HEK293 (cell line): ENCODE data around the gene PDHX.

ENCODE experiments used
- CTCF ChIA-PET: fragments of 350-600 bp; formaldehyde crosslinking; extraction: SDS; loops from one replicate; lab custom pipeline; 2021; ENCODE audit warnings: antibody characterized with exemption; lab: Yijun Ruan, JAX
- POLR2A ChIA-PET: fragments of 300-600 bp; formaldehyde crosslinking; extraction: SDS; loops from one replicate; lab custom pipeline; 2020; ENCODE audit warnings: antibody characterized with exemption, inconsistent platforms; lab: Yijun Ruan, JAX
- H3K27ac ChIP-seq: fragments of 200-500 bp; sonication (Bioruptor generic); 2 replicates; pipeline ENCODE4 v1.5.1; 2014; ENCODE audit warnings: low read depth, low read length, control low read depth, inconsistent platforms; ENCODE audit errors: extremely low read depth
- H3K36me3 ChIP-seq, 2 experiments: fragments of 200-500 bp in 1 of 2; sonication (Bioruptor generic) in 1 of 2; 1 replicate in 1 of 2; 2 replicates in 1 of 2; pipeline ENCODE4 v1.5.1; 2014 to 2017; ENCODE audit warnings: inconsistent platforms in 2 of 2, low read length in 2 of 2; ENCODE audit not compliant: control insufficient read depth in 2 of 2, insufficient read depth in 1 of 2
- H3K4me1 ChIP-seq: fragments of 200-500 bp; sonication (Bioruptor generic); 2 replicates; pipeline ENCODE4 v1.5.1; 2014; ENCODE audit warnings: mild to moderate bottlenecking, low read length, inconsistent platforms; ENCODE audit not compliant: control insufficient read depth, insufficient read depth
- H3K4me3 ChIP-seq: 2 replicates; pipeline ENCODE4 v1.5.1; 2011; ENCODE audit warnings: low read depth, mild to moderate bottlenecking, control low read depth, low read length, moderate library complexity
- H3K9me3 ChIP-seq: fragments of 200-500 bp; sonication (Bioruptor generic); 2 replicates; pipeline ENCODE4 v1.5.1; 2014; ENCODE audit warnings: low read depth, low read length, inconsistent platforms; ENCODE audit not compliant: control insufficient read depth, insufficient read depth
- CTCF ChIP-seq: fragments of 450-650 bp; formaldehyde crosslinking; IDR thresholded peaks from 2 replicates; pipeline ENCODE4 v1.5.1; 2016; ENCODE audit warnings: missing biosample characterization, missing genetic modification characterization
- HOXD13 ChIP-seq: sonication (generic); formaldehyde crosslinking; IDR thresholded peaks from 2 replicates; pipeline ENCODE4 v1.8.0; 2022; ENCODE audit warnings: missing genetic modification reagents, borderline replicate concordance
- KLF1 ChIP-seq: fragments of 450-650 bp; formaldehyde crosslinking; IDR thresholded peaks from 2 replicates; pipeline ENCODE4 v1.5.1; 2016; ENCODE audit warnings: missing biosample characterization, missing genetic modification characterization
- MEIS1 ChIP-seq: sonication (generic); formaldehyde crosslinking; IDR thresholded peaks from 2 replicates; pipeline ENCODE4 v1.8.1; 2022; ENCODE audit warnings: missing genetic modification reagents, mild to moderate bottlenecking, borderline replicate concordance
- PRDM2 ChIP-seq: fragments of 450-650 bp; formaldehyde crosslinking; IDR thresholded peaks from 2 replicates; pipeline ENCODE4 v1.5.1; 2016; ENCODE audit warnings: missing biosample characterization, missing genetic modification characterization, borderline replicate concordance
- ZEB2 ChIP-seq: fragments of 450-650 bp; formaldehyde crosslinking; IDR thresholded peaks from 2 replicates; pipeline ENCODE4 v1.5.1; 2016; ENCODE audit warnings: missing biosample characterization, missing genetic modification characterization
- ZNF112 ChIP-seq: fragments of 450-650 bp; formaldehyde crosslinking; IDR thresholded peaks from 2 replicates; pipeline ENCODE4 v1.5.0; 2017; ENCODE audit warnings: missing biosample characterization, missing genetic modification characterization
- ZNF175 ChIP-seq: fragments of 450-650 bp; formaldehyde crosslinking; IDR thresholded peaks from 2 replicates; pipeline ENCODE4 v1.5.1; 2016; ENCODE audit warnings: missing biosample characterization, missing genetic modification characterization
- ZNF184 ChIP-seq: fragments of 450-650 bp; IDR thresholded peaks from 2 replicates; pipeline ENCODE4 v1.5.1; 2018; ENCODE audit warnings: missing biosample characterization, mild to moderate bottlenecking, missing genetic modification characterization
- ZNF248 ChIP-seq: fragments of 450-650 bp; formaldehyde crosslinking; IDR thresholded peaks from 2 replicates; pipeline ENCODE4 v1.5.1; 2017; ENCODE audit warnings: missing biosample characterization, missing genetic modification characterization
- ZNF266 ChIP-seq: fragments of 450-650 bp; formaldehyde crosslinking; IDR thresholded peaks from 2 replicates; pipeline ENCODE4 v1.5.1; 2016; ENCODE audit warnings: missing biosample characterization, missing genetic modification characterization, low read depth
- ZNF423 ChIP-seq: fragments of 450-650 bp; formaldehyde crosslinking; IDR thresholded peaks from 2 replicates; pipeline ENCODE4 v1.5.1; 2016; ENCODE audit warnings: missing biosample characterization, missing genetic modification characterization
- ZNF521 ChIP-seq: fragments of 450-650 bp; formaldehyde crosslinking; IDR thresholded peaks from 2 replicates; pipeline ENCODE4 v1.5.1; 2017; ENCODE audit warnings: missing biosample characterization, mild to moderate bottlenecking, missing genetic modification characterization
- ZNF654 ChIP-seq: fragments of 450-650 bp; formaldehyde crosslinking; IDR thresholded peaks from 2 replicates; pipeline ENCODE4 v1.5.1; 2016; ENCODE audit warnings: low read depth, missing biosample characterization, missing genetic modification characterization
- ZNF677 ChIP-seq: fragments of 450-650 bp; IDR thresholded peaks from 2 replicates; pipeline ENCODE4 v1.5.0; 2018; ENCODE audit warnings: missing biosample characterization, mild to moderate bottlenecking, missing genetic modification characterization, moderate library complexity
- ZNF707 ChIP-seq: fragments of 450-650 bp; formaldehyde crosslinking; IDR thresholded peaks from 2 replicates; pipeline ENCODE4 v1.5.1; 2016; ENCODE audit warnings: missing biosample characterization, missing genetic modification characterization
- ZNF747 ChIP-seq: fragments of 450-650 bp; formaldehyde crosslinking; IDR thresholded peaks from 2 replicates; pipeline ENCODE4 v1.5.1; 2016; ENCODE audit warnings: missing biosample characterization, missing genetic modification characterization
- ZSCAN23 ChIP-seq: fragments of 450-650 bp; formaldehyde crosslinking; IDR thresholded peaks from 2 replicates; pipeline ENCODE4 v1.5.1; 2016; ENCODE audit warnings: missing biosample characterization, missing genetic modification characterization
- TF ChIP-seq, protein P1 (sequence below): fragments of 450-650 bp; formaldehyde crosslinking; IDR thresholded peaks from 2 replicates; pipeline ENCODE4 v1.5.1; 2016; ENCODE audit warnings: missing biosample characterization, missing genetic modification characterization
- TF ChIP-seq, protein P2 (sequence below): fragments of 450-650 bp; formaldehyde crosslinking; IDR thresholded peaks from 2 replicates; pipeline ENCODE4 v1.5.1; 2016; ENCODE audit warnings: missing biosample characterization, missing genetic modification characterization
- TF ChIP-seq, protein P3 (sequence below): fragments of 450-650 bp; formaldehyde crosslinking; IDR thresholded peaks from 2 replicates; pipeline ENCODE4 v1.5.1; 2016; ENCODE audit warnings: missing biosample characterization, missing genetic modification characterization

The PDHX gene

GRCh38 chr11:35005141-35005780 is 88.8 kb downstream of the PDHX start:
- 0 out of 2 replicates have a peak, but pooled peaks cover 5% of the 10 kb centered on the region for H3K4me1 ChIP-seq
- POLR2A ChIA-PET = no interaction called here
- H3K4me3 ChIP-seq = no peak overlapping the region
- H3K9me3 ChIP-seq = no peaks in the 10 kb centered on the region
- TF ChIP-seq ZNF521 (no peak), ZNF184 (no peak), ZNF423 (tag by site-specific recombination) (no peak), ZNF175 (tag by site-specific recombination) (no peak), CTCF (tag by site-specific recombination) (no peak)
- TF ChIP-seq, all 188 proteins: peak for 0
- H3K36me3 ChIP-seq = no peaks in the 10 kb centered on the region
- H3K27ac ChIP-seq = no peak overlapping the region
- CTCF ChIA-PET = no interaction called here

GRCh38 chr11:35006389-35007128 is 90.1 kb downstream of the PDHX start:
- CTCF ChIA-PET = interaction anchor here (0.7 kb wide), 3 partner anchors 48 to 381 kb away, joined by 3 read pairs; no protein-coding TSS in a partner anchor
- TF ChIP-seq ZNF747 (tag by site-specific recombination) (no peak), KLF1 (no peak), ZNF707 (tag by site-specific recombination) (no peak), ZNF654 (tag by site-specific recombination) (no peak), ZNF112 (tag by site-specific recombination) (no peak), HOXD13 (CRISPR knock-in tag) (no peak), ZNF266 (tag by site-specific recombination) (no peak), ZNF677 (tag by site-specific recombination) (no peak), ZSCAN23 (no peak), PRDM2 (tag by site-specific recombination) (no peak), ZEB2 (tag by site-specific recombination) (no peak), MEIS1 (no peak), ZNF248 (tag by site-specific recombination) (no peak)
- TF ChIP-seq, protein P1, sequence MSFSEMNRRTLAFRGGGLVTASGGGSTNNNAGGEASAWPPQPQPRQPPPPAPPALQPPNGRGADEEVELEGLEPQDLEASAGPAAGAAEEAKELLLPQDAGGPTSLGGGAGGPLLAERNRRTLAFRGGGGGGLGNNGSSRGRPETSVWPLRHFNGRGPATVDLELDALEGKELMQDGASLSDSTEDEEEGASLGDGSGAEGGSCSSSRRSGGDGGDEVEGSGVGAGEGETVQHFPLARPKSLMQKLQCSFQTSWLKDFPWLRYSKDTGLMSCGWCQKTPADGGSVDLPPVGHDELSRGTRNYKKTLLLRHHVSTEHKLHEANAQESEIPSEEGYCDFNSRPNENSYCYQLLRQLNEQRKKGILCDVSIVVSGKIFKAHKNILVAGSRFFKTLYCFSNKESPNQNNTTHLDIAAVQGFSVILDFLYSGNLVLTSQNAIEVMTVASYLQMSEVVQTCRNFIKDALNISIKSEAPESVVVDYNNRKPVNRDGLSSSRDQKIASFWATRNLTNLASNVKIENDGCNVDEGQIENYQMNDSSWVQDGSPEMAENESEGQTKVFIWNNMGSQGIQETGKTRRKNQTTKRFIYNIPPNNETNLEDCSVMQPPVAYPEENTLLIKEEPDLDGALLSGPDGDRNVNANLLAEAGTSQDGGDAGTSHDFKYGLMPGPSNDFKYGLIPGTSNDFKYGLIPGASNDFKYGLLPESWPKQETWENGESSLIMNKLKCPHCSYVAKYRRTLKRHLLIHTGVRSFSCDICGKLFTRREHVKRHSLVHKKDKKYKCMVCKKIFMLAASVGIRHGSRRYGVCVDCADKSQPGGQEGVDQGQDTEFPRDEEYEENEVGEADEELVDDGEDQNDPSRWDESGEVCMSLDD = no peak
- TF ChIP-seq, protein P2, sequence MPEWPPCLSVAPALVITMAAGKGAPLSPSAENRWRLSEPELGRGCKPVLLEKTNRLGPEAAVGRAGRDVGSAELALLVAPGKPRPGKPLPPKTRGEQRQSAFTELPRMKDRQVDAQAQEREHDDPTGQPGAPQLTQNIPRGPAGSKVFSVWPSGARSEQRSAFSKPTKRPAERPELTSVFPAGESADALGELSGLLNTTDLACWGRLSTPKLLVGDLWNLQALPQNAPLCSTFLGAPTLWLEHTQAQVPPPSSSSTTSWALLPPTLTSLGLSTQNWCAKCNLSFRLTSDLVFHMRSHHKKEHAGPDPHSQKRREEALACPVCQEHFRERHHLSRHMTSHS (tag by site-specific recombination) = no peak
- TF ChIP-seq, protein P3, sequence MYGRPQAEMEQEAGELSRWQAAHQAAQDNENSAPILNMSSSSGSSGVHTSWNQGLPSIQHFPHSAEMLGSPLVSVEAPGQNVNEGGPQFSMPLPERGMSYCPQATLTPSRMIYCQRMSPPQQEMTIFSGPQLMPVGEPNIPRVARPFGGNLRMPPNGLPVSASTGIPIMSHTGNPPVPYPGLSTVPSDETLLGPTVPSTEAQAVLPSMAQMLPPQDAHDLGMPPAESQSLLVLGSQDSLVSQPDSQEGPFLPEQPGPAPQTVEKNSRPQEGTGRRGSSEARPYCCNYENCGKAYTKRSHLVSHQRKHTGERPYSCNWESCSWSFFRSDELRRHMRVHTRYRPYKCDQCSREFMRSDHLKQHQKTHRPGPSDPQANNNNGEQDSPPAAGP (tag by site-specific recombination) = no peak
- POLR2A ChIA-PET = no interaction called here
- no peaks in the 10 kb centered on the region for H3K9me3 ChIP-seq
- no peak overlapping the region for H3K27ac ChIP-seq
- no peaks in the 10 kb centered on the region for H3K36me3 ChIP-seq
- no peak overlapping the region for H3K4me3 ChIP-seq
- 0 out of 2 replicates have a peak, but pooled peaks cover 5% of the 10 kb centered on the region for H3K4me1 ChIP-seq
